K562 (cell line): Measurements from ENCODE around the gene SLAMF9. TPM values are rescaled to one million over a fixed set of nuclear protein-coding genes. Genes with fewer than 3 reads are reported as not detected.
A peak's percentile ranks its signal among the peaks of the same experiment; 100 is the strongest.

Experiments used
- ATAC-seq: fragments of 200-7000 bp; cut with Tn5 transposase; 3 replicates; pipeline ENCODE4 v1.9.1; 2020; ENCODE audit warnings: moderate library complexity
- Bru-seq: library from RNA; stranded (reverse); fragments of 400-500 nt; gene quantifications from one replicate; lab custom pipeline; 2021; lab: Mats Ljungman, UMichigan
- BruChase-seq, 2 experiments: library from RNA; stranded (reverse); fragments of 400-500 nt; gene quantifications; one replicate each; lab custom pipeline; 2021; lab: Mats Ljungman, UMichigan
- BruUV-seq: library from RNA; stranded (reverse); fragments of 400-500 nt; replicated peaks from 2 replicates; lab custom pipeline; 2021; lab: Mats Ljungman, UMichigan
- CTCF ChIA-PET: fragments of 300-600 bp; formaldehyde crosslinking; extraction: SDS; loops from one replicate; lab custom pipeline; 2021; ENCODE audit warnings: low intra/inter-chr PET ratio; lab: Yijun Ruan, JAX
- POLR2A ChIA-PET: fragments of 300-600, 350-650 bp; sonication (Branson Sonifier 250); formaldehyde crosslinking; extraction: SDS; loops from one replicate; lab custom pipeline; 2021; ENCODE audit warnings: antibody characterized with exemption, inconsistent platforms; lab: Yijun Ruan, JAX
- DNase-seq, 4 experiments: peaks; one replicate each; pipeline versions ENCODE4 v3.0.0 to v3.0.0-alpha.2; 2011 to 2018; ENCODE audit warnings: low spot score in 3 of 4, mixed read lengths in 3 of 4; ENCODE audit errors: extremely low read depth in 1 of 4
- FAIRE-seq: peaks from 2 replicates; lab custom pipeline; 2011; peaks lifted over from hg19 to GRCh38; lab: Jason Lieb, UNC
- H2AFZ ChIP-seq: 2 replicates; pipeline ENCODE4 v1.6.0; 2011; ENCODE audit warnings: low read depth, low read length, control low read depth, inconsistent platforms
- H3K27ac ChIP-seq: fragments of 200-600 bp; 3 replicates; pipeline ENCODE4 v1.8.0; 2011; ENCODE audit warnings: low read depth, mild to moderate bottlenecking, control low read depth, inconsistent platforms, low read length, moderate library complexity, mixed read lengths; ENCODE audit errors: extremely low read depth
- H3K27me3 ChIP-seq, 2 experiments: fragments of 300-600 bp in 1 of 2; 2 replicates in 1 of 2; 3 replicates in 1 of 2; pipeline versions ENCODE4 v1.6.0 to v1.8.0; 2011; ENCODE audit warnings: inconsistent platforms in 2 of 2, low read length in 2 of 2, mild to moderate bottlenecking in 1 of 2, mixed read lengths in 1 of 2, moderate library complexity in 1 of 2; ENCODE audit not compliant: control insufficient read depth in 2 of 2, insufficient read depth in 2 of 2
- H3K36me3 ChIP-seq: fragments of 300-600 bp; 3 replicates; pipeline ENCODE4 v1.8.0; 2011; ENCODE audit warnings: mild to moderate bottlenecking, low read length, inconsistent platforms; ENCODE audit not compliant: control insufficient read depth, insufficient read depth
- H3K4me1 ChIP-seq, 2 experiments: fragments of 200-600 bp in 1 of 2; replicated peaks in 1 of 2; 2 replicates in 1 of 2; 3 replicates in 1 of 2; pipeline versions ENCODE4 v1.5.1 to v1.8.0; 2011; ENCODE audit warnings: inconsistent platforms in 2 of 2, low read length in 2 of 2, mild to moderate bottlenecking in 1 of 2, mixed read lengths in 1 of 2, moderate library complexity in 1 of 2; ENCODE audit not compliant: control insufficient read depth in 2 of 2, insufficient read depth in 2 of 2
- H3K4me2 ChIP-seq: 2 replicates; pipeline ENCODE4 v1.6.1; 2011; ENCODE audit warnings: low read length, control low read depth, inconsistent platforms, mixed read lengths; ENCODE audit not compliant: insufficient read depth
- H3K4me3 ChIP-seq: fragments of 200-600 bp; sonication (generic), shearing (Covaris generic); 2 replicates; pipeline ENCODE4 v1.5.1; 2016; ENCODE audit warnings: control low read depth, inconsistent platforms
- H3K79me2 ChIP-seq: fragments of 200-600 bp; 3 replicates; pipeline ENCODE4 v1.8.0; 2011; ENCODE audit warnings: low read length, inconsistent platforms; ENCODE audit not compliant: control insufficient read depth, insufficient read depth
- H3K9ac ChIP-seq, 2 experiments: 2 replicates each; pipeline versions ENCODE4 v1.6.0 to v1.6.1; 2011; ENCODE audit warnings: low read depth in 2 of 2, low read length in 2 of 2, control low read depth in 1 of 2, inconsistent platforms in 1 of 2, mild to moderate bottlenecking in 1 of 2, mixed read lengths in 1 of 2; ENCODE audit not compliant: insufficient read depth in 1 of 2
- H3K9me1 ChIP-seq: one replicate; pipeline ENCODE4 v1.6.0; 2011; ENCODE audit warnings: inconsistent platforms, mild to moderate bottlenecking, low read length, moderate library complexity; ENCODE audit not compliant: control insufficient read depth, insufficient read depth
- H3K9me3 ChIP-seq: replicated peaks from 2 replicates; pipeline ENCODE4 v1.5.1; 2011; ENCODE audit warnings: low read depth, low read length, inconsistent platforms; ENCODE audit not compliant: control insufficient read depth, insufficient read depth
- H4K20me1 ChIP-seq: replicated peaks from 2 replicates; pipeline ENCODE4 v1.6.1; 2011; ENCODE audit warnings: low read length, inconsistent platforms, mixed read lengths; ENCODE audit not compliant: control insufficient read depth, insufficient read depth
- CREB1 ChIP-seq, 2 experiments: sonication (generic) in 1 of 2; formaldehyde crosslinking in 1 of 2; IDR thresholded peaks; 2 replicates each; pipeline versions ENCODE4 v1.6.1 to v1.8.0; 2012 to 2022; ENCODE audit warnings: inconsistent platforms in 1 of 2, mild to moderate bottlenecking in 1 of 2, missing genetic modification reagents in 1 of 2, moderate library complexity in 1 of 2
- CREM ChIP-seq: IDR thresholded peaks from 2 replicates; pipeline ENCODE4 v1.6.1; 2014; ENCODE audit warnings: antibody characterized with exemption, low read depth
- FOSL1 ChIP-seq: fragments of 200-800 bp; sonication (Bioruptor generic); conservative IDR thresholded peaks from 2 replicates; pipeline ENCODE4 v1.6.1; 2016; ENCODE audit warnings: missing genetic modification characterization, missing compliant biosample characterization
- JUND ChIP-seq, 2 experiments: IDR thresholded peaks; 2 replicates in 1 of 2; 3 replicates in 1 of 2; pipeline ENCODE4 v1.6.1; 2011; ENCODE audit warnings: borderline replicate concordance in 2 of 2, low read depth in 2 of 2, low read length in 2 of 2, improper control_type of control experiment in 1 of 2, missing biosample characterization in 1 of 2, missing genetic modification characterization in 1 of 2, missing genetic modification reagents in 1 of 2
- SPI1 ChIP-seq: IDR thresholded peaks from 2 replicates; pipeline ENCODE4 v1.6.1; 2011; ENCODE audit warnings: low read depth, low read length, control low read depth, borderline replicate concordance
- WGBS: fragments of 100-300 bp; shearing (Covaris generic); methylation state at CpG from one replicate; pipeline ENCODE4 v1.1.6; 2016; ENCODE audit warnings: low coverage, mixed read lengths; ENCODE audit not compliant: insufficient coverage; ENCODE audit errors: missing lambda C conversion rate; 5-methylcytosine and 5-hydroxymethylcytosine counted together
- in situ Hi-C: fragments of 300-500 bp; cut with MboI; formaldehyde crosslinking; loops from 4 replicates; pipeline ENCODE4 v1.15.0; 2018; ENCODE audit warnings: inconsistent platforms, mixed read lengths
- intact Hi-C: fragments of 100-400 bp; cut with micrococcal nuclease; formaldehyde crosslinking; loops from 2 replicates; pipeline ENCODE4 v1.14.2; 2022
- long read RNA-seq, 3 experiments: library from polyadenylated mRNA in 2 of 3; library from RNA in 1 of 3; unstranded in 2 of 3; stranded (forward) in 1 of 3; transcript quantifications; one replicate each; pipeline ENCODE4 v2.0.0, GENCODE V29; 2019 to 2022
- polyA minus RNA-seq, 3 experiments: library from RNA; depleted of rRNA, polyadenylated mRNA; stranded (reverse); fragments of >200 nt; gene quantifications; 2 replicates each; pipeline ENCODE4 v1.2.3, GENCODE V29; 2011
- polyA plus RNA-seq, 8 experiments: library from polyadenylated mRNA; depleted of rRNA in 4 of 8; stranded (reverse) in 5 of 8; unstranded in 3 of 8; fragments of >200 nt; fragmentation: Nextera tagmentation in 2 of 8; fragmentation: Illumina TruSeq in 1 of 8; extraction: Ambion mirVana in 2 of 8; extraction: Trizol in 1 of 8; gene quantifications; 2 replicates each; pipeline versions ENCODE4 v1.2.1 to v1.2.3, GENCODE V29; 2011 to 2014; ENCODE audit warnings: inconsistent platforms in 1 of 8, missing spikeins in 1 of 8
- total RNA-seq, 7 experiments: library from RNA; depleted of rRNA in 6 of 7; stranded (reverse); fragments of >200 nt in 6 of 7; fragmentation: Illumina TruSeq in 2 of 7; extraction: Trizol in 2 of 7; gene quantifications; 2 replicates each; pipeline versions ENCODE4 v1.2.1 to v1.2.3, GENCODE V29; 2011 to 2021; ENCODE audit warnings: low replicate concordance in 1 of 7
- TF ChIP-seq, protein P1 (sequence below): fragments of 250-450 bp; sonication (Bioruptor Pico); IDR thresholded peaks from 2 replicates; pipeline ENCODE4 v1.8.0; 2022; ENCODE audit warnings: moderate library complexity, mild to moderate bottlenecking, inconsistent platforms
- TF ChIP-seq, protein P2 (sequence below): fragments of 450-650 bp; formaldehyde crosslinking; IDR thresholded peaks from 2 replicates; pipeline ENCODE4 v1.4.0; 2020; ENCODE audit warnings: mild to moderate bottlenecking, moderate library complexity
- TF ChIP-seq, protein P3 (sequence below), 2 experiments: fragments of 450-650 bp in 1 of 2; sonication (generic) in 1 of 2; formaldehyde crosslinking in 1 of 2; IDR thresholded peaks in 1 of 2; conservative IDR thresholded peaks in 1 of 2; 2 replicates each; pipeline versions ENCODE4 v1.6.1 to v1.8.1; 2016 to 2023; ENCODE audit warnings: mild to moderate bottlenecking in 2 of 2, moderate library complexity in 2 of 2, inconsistent platforms in 1 of 2, missing genetic modification reagents in 1 of 2

The SLAMF9 gene
- total RNA-seq (2011; cell fraction: chromatin; rRNA removed; ENCODE audit: low replicate concordance) = not detected in 2 replicates
- total RNA-seq (2011; cell fraction: nucleolus; rRNA removed) = not detected in 2 replicates
- total RNA-seq (2011; cell fraction: nucleoplasm; rRNA removed) = not detected in 2 replicates
- not detected in 2 replicates for total RNA-seq (2014; rRNA removed)
- not detected in 2 replicates for total RNA-seq (2014; rRNA removed; fragmentation: Illumina TruSeq; extraction: Trizol)
- total RNA-seq (2015; rRNA removed; fragmentation: Illumina TruSeq; extraction: Trizol) = not detected in 2 replicates
- total RNA-seq (2021) = not detected in 2 replicates
- 0.13 TPM in 1 of 2 replicates, not detected in the other for polyA plus RNA-seq (2011; rRNA removed)
- polyA plus RNA-seq (2011; cell fraction: cytosol; rRNA removed) = not detected in 2 replicates
- polyA plus RNA-seq (2011; cell fraction: nucleus; rRNA removed) = not detected in 2 replicates
- 0.19 TPM in 1 of 2 replicates, not detected in the other for polyA plus RNA-seq (2012)
- polyA plus RNA-seq (2014; fragmentation: Illumina TruSeq; extraction: Trizol) = 0.25 TPM in 1 of 2 replicates, not detected in the other
- polyA plus RNA-seq (2014; fragmentation: Nextera tagmentation; extraction: Ambion mirVana) = under 1 TPM in 1 of 2 experiments, not detected in 1; 0.21 TPM
- not detected in 2 replicates for polyA plus RNA-seq (2014; rRNA removed)
- polyA minus RNA-seq (2011; rRNA and poly(A)+ RNA removed) = not detected in 2 replicates
- polyA minus RNA-seq (2011; cell fraction: cytosol; rRNA and poly(A)+ RNA removed) = not detected in 2 replicates
- polyA minus RNA-seq (2011; cell fraction: nucleus; rRNA and poly(A)+ RNA removed) = not detected in 2 replicates
- Bru-seq, nascent RNA = not detected
- not detected for BruChase-seq, experiment 1, labeled RNA remaining after a 2-hour chase
- percentile 22 among the genes with signal in this experiment for BruChase-seq, experiment 2, labeled RNA remaining after a 6-hour chase
- long read RNA-seq, experiment 1 = 0 reads
- long read RNA-seq, experiment 2 = 0 reads
- long read RNA-seq, experiment 3 = 0 reads

DNA sequence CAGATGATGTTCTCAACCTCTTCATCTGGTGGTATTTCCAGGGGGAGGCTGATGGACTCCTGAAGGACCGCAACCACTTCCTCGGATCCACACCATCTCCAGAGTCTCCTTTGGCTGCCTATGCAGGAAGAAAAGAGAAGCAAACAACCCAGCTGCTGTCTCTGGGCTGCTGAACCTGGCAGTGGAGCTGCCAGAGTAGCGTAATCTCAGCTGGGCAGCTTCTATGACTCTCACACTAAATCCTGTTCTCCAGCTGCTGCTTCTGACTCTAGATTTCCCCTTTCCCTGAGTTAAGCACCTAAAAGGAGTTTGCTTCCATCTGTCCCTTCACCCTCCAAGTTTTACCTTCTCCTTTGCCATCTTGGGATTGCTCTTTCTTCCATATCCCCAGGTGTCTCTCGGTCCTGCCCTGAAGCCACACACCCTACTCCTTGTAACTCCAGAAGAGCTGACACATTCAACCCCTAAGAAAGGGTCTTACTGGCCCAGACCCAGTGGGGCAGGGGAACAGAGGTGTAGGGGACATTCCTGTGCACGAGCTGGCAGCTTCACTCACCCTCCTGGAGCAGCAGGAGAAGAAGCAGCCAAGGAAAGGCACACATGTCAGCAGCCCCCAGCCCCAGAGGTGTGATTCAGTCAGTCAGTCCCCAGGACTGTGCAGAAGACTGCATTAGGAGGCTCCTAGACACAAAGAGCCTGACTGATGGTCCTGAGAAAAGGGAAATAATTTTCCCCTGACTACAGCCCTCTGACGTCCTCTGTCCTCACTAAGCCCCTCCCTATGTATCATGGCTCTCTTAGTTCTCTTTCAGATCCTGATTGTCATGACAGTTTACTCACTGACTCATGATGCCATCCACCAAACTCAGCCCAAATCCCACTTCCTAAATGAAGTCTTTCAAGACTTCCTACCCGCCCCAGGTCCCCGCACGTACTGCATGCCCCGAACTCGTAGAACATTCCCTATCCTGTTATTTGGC lies at the start of gene SLAMF9:
TSS of gene SLAMF9 (minus strand) at position 702 of the 980 bp plus-strand sequence. CDS start at position 602, 100 bp downstream.
- H3K9ac ChIP-seq = no peak within 1 kb of the TSS; a peak in 1 of 4 replicates
- H3K79me2 ChIP-seq = no peaks in the 10 kb centered on the region
- peaks cover 0 to 10% of the 10 kb centered on the region in 2 experiments; a peak in 3 of 5 replicates for H3K27me3 ChIP-seq
- ATAC-seq = peak; percentile 41
- TF ChIP-seq CREM (peak; percentile 54; the same call in 1 of the 2 replicates), SPI1 (peak; percentile 28; the same call in 1 of the 2 replicates), CREB1 (IDR thresholded peaks at IDR 0.05) (no peak), CREB1 (CRISPR knock-in tag; IDR thresholded peaks at IDR 0.05) (0 out of 2 replicates have a peak, but pooled peaks have one; percentile 22), FOSL1 (peak; percentile 49; the same call in 1 of the 2 replicates), JUND (IDR thresholded peaks at IDR 0.05; ENCODE audit: borderline replicate concordance, low read depth, low read length) (0 out of 2 replicates have a peak, but pooled peaks have one; percentile 26), JUND (tag; IDR thresholded peaks at IDR 0.05; ENCODE audit: borderline replicate concordance, low read depth, low read length) (0 out of 3 replicates have a peak, but pooled peaks have one; percentile 25)
- TF ChIP-seq, protein P1, sequence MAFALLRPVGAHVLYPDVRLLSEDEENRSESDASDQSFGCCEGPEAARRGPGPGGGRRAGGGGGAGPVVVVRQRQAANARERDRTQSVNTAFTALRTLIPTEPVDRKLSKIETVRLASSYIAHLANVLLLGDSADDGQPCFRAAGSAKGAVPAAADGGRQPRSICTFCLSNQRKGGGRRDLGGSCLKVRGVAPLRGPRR (CRISPR knock-in tag) = no peak
- TF ChIP-seq, protein P2, sequence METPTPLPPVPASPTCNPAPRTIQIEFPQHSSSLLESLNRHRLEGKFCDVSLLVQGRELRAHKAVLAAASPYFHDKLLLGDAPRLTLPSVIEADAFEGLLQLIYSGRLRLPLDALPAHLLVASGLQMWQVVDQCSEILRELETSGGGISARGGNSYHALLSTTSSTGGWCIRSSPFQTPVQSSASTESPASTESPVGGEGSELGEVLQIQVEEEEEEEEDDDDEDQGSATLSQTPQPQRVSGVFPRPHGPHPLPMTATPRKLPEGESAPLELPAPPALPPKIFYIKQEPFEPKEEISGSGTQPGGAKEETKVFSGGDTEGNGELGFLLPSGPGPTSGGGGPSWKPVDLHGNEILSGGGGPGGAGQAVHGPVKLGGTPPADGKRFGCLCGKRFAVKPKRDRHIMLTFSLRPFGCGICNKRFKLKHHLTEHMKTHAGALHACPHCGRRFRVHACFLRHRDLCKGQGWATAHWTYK (CRISPR knock-in tag) = no peak
- TF ChIP-seq, protein P3, sequence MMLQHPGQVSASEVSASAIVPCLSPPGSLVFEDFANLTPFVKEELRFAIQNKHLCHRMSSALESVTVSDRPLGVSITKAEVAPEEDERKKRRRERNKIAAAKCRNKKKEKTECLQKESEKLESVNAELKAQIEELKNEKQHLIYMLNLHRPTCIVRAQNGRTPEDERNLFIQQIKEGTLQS (IDR thresholded peaks at IDR 0.05) = peak; percentile 40; the same call in 1 of the 2 replicates
- TF ChIP-seq, protein P3 (CRISPR knock-in tag; conservative IDR thresholded peaks at IDR 0.05) = no peak
- TF ChIP-seq, all 486 proteins: peak for 6
- H3K4me1 ChIP-seq = peaks cover 17 to 22% of the 10 kb centered on the region in 2 experiments
- no peak within 1 kb of the TSS for H3K4me3 ChIP-seq
- H3K27ac ChIP-seq = no peak within 1 kb of the TSS
- H4K20me1 ChIP-seq = no peaks in the 10 kb centered on the region
- BruUV-seq = no TSS peak
- in situ Hi-C loops = no loop called here
- WGBS = 37% methylated on average over 10 of the region's 11 CpGs
- CTCF ChIA-PET = no interaction called here
- H3K4me2 ChIP-seq = peak within 1 kb of the TSS; percentile 30; the same call in 1 of the 2 replicates
- no peaks in the 10 kb centered on the region for H3K9me3 ChIP-seq
- POLR2A ChIA-PET = no interaction called here
- H3K36me3 ChIP-seq = no peaks in the 10 kb centered on the region
- peak within 1 kb of the TSS; percentile 76 for H2AFZ ChIP-seq
- H3K9me1 ChIP-seq = no peaks in the 10 kb centered on the region
- FAIRE-seq (no peak), DNase-seq (no peak)
- intact Hi-C loops = no loop called here
